HG02885 (cell line): ENCODE data around the gene NECAB2.

ENCODE experiments used
- ATAC-seq: cut with Tn5 transposase; IDR thresholded peaks from one replicate; pipeline ENCODE4 v1.9.1; 2021; ENCODE audit warnings: mild to moderate bottlenecking; ENCODE audit not compliant: unreplicated experiment, poor library complexity

The NECAB2 gene

DNA sequence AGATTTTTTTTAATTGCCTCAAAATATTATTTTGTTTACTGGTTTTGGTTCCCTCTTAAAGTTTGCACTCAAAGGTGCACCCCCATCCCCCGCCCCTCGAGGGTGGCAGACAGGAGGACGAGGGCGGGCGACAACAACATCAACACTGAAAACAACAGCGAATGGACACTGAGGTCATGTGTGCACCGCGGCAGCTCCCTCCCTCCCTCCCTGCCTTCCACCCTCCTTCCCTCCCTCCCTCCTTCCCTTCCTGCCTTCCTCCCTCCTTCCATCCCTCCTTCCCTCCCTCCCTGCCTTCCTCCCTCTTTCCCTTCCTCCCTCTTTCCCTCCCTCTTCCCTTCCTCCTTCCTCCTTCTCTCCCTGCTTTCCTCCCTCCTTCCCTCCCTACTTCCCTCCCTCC lies 16.5 kb upstream of the NECAB2 start:
- ATAC-seq: no peak

GRCh38 chr16:83952587-83952939 lies 15.5 kb upstream of the NECAB2 start:
- no peak for ATAC-seq

GRCh38 chr16:83952940-83953795 lies 14.9 kb upstream of the NECAB2 start, which contains the start of gene OSGIN1:
TSS of gene OSGIN1 (plus strand) at chr16:83953240. CDS start at chr16:83957672, 4,432 bp downstream.
- ATAC-seq: peak; percentile 78

- peak; percentile 43 for ATAC-seq
These were observed 14.1 kb upstream of the NECAB2 start for GRCh38 chr16:83953796-83954576.

DNA sequence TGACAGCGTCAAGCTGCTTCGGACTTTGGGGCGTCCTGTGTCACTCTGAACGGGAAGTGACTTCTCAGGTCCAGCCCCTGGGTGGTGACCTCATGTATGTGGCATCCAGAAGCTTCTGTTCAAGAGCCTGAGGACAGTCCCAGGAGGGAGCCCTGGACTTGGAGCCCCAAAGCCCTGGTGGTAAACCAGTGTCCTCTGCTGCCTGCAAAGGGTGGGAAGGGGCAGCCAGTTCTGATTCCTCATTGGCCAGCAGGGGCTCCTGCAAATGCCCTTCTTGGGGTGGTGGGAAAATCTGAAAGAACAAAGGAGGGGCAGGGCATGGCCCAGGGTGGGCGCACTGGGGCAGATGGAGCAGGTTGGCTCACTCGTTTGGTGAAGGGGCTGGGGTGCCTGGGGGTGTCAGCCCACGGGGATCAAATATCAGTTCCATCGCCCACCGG lies 13.4 kb upstream of the NECAB2 start:
- ATAC-seq: no peak

DNA sequence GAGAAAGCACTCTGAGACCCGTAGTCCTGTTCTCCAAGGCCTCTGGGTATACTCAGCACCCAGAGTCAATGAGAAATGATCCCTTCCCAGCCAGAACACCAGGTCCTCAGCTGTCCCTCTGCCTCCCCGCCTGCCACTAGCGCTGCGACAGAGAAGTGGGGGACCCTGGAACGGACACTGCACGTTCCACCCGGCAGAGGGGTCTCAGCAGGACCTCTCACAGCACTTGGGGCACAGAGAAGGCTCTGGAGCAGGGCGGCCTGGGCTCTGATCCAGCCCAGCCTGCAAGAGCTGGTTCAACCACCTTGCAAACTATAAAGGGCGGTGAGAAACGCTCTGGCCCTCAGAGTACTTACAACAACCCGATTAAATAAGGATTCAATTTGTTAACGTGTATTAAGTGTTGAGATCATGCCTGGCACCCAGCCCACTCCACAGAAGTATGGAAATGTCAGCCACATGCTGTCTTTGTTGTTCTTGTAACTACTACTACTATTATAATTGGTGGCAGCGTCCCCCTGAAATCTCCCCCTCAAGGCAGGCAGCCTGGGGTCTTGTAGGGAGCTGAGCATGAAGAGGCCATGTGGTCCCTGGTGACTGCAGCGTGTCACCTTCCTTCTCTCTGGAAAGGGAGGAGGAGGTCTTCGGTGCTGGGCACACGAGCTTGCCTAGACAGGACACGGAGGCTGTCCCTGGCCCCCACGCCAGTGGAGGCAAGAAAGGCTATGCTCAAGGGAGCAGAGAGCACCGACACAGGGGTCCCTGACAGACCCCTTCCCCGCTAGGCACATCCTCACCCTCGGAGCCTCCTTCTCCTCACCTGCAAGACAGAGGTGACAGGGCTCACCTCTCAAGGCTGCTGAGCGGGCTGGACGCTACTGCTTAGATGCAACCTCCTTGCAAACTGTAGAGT lies 12.6 kb upstream of the NECAB2 start:
- ATAC-seq: no peak

- ATAC-seq: peak; percentile 48
These were observed 11.4 kb upstream of the NECAB2 start for GRCh38 chr16:83956336-83957289.

- ATAC-seq: no peak
These were observed 10.7 kb upstream of the NECAB2 start for GRCh38 chr16:83957296-83957855.

- no peak for ATAC-seq
These were observed 9.8 kb upstream of the NECAB2 start for GRCh38 chr16:83958137-83958845.

- no peak for ATAC-seq
These were observed 9.0 kb upstream of the NECAB2 start for GRCh38 chr16:83958846-83959565.

DNA sequence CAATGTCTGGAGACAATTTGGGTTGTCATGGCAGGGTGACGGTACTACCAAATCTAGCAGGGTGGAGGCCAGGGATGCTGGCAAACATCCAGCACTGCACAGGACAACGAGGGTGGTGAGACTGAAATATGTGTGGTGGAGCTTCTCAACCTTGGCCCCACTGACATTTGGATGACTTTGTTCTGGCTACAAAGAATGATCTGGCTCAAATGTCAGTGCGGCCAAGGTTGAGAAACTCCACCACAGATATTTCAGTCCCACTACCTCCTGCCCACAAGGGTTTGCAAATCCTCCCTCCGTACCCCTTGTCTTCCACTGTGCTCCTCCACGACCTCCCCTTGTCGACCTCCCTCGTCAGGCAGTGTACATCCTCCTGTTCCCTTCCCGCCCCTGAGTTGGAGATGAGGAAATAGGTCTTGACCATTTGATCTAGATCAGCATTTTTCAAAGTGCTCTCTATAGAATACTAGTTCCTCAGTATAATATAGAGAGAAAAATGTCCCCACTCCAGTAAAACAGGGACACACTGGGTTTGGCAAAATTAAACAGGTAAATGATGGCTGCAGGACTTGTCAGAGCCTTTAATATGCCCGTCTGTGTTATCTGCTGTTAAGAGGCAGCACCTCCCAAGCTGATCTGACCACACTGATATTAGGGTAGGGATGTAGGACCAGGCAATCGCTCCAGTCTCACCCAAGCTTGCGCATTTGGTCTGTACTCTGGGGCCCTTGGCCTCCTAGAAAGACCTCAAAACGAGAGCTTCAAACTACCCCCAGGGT lies 8.2 kb upstream of the NECAB2 start:
- ATAC-seq: no peak

DNA sequence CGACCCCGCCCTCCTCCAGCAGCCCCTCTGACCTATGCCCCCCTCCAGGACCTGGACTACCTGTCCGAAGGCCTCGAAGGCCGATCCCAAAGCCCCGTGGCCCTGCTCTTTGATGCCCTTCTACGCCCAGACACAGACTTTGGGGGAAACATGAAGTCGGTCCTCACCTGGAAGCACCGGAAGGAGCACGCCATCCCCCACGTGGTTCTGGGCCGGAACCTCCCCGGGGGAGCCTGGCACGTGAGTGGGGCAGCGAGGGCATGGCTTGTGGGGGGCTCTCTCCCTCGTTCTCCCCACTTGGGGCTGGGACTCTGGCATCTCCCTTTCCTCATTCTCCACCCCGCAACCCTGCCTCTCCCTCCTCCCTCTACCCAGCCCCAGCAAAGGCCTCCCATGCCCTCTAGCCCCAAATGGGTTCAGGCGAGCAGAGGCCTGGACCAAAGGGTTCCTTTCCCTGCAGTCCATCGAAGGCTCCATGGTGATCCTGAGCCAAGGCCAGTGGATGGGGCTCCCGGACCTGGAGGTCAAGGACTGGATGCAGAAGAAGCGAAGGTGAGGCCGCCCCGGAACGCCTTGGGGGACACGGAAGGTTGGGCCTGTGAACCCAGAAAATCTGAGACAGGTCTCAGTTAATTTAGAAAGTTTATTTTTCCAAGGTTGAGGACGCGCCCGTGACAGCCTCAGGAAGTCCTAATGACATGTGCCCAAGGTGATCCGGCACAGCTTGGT lies 7.4 kb upstream of the NECAB2 start:
- ATAC-seq: no peak

DNA sequence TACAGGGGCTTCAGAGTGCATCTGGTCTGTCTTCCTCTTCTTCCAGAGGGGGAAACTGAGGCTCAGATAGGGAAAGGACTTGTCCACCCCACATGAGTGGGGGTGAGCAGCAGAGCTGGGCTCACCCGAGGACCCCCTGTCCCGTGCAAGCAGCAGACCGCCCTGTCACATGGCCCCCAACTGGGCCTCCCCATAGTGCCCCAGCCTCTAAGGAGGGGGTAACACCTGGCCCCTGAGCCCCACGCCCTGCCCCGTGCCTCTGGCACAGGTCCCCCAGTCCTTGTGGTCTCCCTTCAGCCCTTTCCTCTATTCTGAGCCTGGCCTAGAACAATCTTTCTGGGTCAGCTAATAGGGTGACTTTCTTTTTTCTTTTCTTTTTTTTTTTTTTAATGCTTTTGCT lies 6.5 kb upstream of the NECAB2 start:
- no peak for ATAC-seq

DNA sequence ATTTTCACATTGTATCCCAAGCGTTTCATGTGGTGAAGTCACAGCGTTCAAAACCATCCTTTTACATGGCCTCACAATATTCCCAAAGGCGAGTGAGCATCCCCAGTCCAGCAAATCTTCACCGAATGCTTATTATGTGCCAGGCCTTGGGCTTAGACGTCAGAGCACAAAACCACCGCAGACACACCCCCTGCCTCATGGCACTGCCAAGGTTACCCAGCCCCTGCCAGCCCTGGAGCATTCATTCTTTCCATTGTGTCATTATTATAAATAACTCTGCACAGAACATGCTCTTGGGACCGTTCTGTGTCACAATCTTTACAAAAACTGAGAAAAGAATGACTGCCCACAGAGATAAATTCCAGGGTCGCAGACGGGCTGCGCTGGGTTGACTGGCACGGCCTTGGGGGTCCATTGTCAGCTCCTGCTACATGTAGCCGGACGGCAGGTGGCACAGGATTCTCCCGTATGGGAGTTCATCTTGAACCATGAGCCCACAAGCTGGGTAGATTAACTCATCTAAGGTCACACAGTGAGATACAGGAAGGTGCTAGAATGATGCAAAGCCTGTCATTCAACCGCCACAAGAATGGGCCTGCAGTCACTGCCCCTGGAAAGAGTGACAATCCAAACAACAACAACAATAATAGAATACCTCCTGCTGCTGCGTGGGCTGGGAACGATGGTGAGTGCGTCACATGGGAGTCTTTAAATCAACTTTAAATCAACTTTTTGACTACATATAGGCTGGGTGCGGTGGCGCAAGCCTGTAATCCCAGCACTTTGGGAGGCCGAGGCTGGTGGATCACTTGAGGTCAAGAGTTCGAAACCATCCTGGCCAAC lies 4.5 kb upstream of the NECAB2 start:
- ATAC-seq: no peak

DNA sequence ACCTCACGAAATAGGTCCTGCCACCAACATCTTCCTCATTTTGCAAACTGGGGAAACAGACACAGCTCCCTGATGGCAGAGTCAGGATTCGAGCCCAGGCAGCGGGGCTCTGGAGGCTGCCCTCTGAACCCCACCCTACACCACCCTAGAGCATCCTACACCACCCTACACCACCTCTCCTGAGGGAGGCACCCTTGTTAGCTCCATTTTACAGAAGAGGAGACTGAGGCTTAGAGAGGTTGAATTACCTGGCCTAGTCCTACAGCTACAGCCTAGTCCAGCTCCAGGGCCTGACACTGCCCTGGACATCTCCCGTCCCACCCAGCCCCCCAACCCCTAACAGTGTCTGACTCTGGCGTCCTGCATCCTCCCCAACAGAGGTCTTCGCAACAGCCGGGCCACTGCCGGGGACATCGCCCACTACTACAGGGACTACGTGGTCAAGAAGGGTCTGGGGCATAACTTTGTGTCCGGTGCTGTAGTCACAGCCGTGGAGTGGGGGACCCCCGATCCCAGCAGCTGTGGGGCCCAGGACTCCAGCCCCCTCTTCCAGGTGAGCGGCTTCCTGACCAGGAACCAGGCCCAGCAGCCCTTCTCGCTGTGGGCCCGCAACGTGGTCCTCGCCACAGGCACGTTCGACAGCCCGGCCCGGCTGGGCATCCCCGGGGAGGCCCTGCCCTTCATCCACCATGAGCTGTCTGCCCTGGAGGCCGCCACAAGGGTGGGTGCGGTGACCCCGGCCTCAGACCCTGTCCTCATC lies 3.2 kb upstream of the NECAB2 start:
- ATAC-seq: no peak
